Left renal cortex interstitium (tissue), 4 donors: ENCODE results near the gene SLC1A7. TPM values are rescaled to one million over a fixed set of nuclear protein-coding genes. Genes with fewer than 3 reads are reported as not detected.
"Not testable (repeated sequence)": the region's sequence is repeated elsewhere in the genome, so short reads cannot be mapped to it uniquely, and the experiment has no call there.

ENCODE experiments used
- DNase-seq, 4 donors: peaks; one replicate each; pipeline ENCODE4 v3.0.0-alpha.2; 2013; ENCODE audit warnings: low read depth in 4 of 4, low spot score in 2 of 4, missing footprints in 1 of 4
- polyA plus RNA-seq, 4 donors: library from polyadenylated mRNA; unstranded; fragments of 120-200 nt; gene quantifications; one replicate each; pipeline ENCODE4 v1.2.1, GENCODE V29; 2013; ENCODE audit not compliant: insufficient read length in 4 of 4

The SLC1A7 gene
- polyA plus RNA-seq = under 1 TPM; 0.11 to 0.26 (median 0.14) TPM

GRCh38 chr1:53142226-53142853 lies at the start of gene SLC1A7:
Gene SLC1A7, minus strand, starts transcription at chr1:53142638. Its CDS starts 189 bp downstream, at chr1:53142449.
- DNase-seq = no peak

GRCh38 chr1:53190210-53190611 lies 47.8 kb upstream of the SLC1A7 start:
- DNase-seq = no peak

- DNase-seq = no peak
Observed at GRCh38 chr1:53189061-53189460, 46.6 kb upstream of the SLC1A7 start.

GRCh38 chr1:53188099-53188498 lies 45.7 kb upstream of the SLC1A7 start:
- no peak for DNase-seq

GRCh38 chr1:53187401-53187800 lies 45.0 kb upstream of the SLC1A7 start:
- no peak for DNase-seq

GRCh38 chr1:53186533-53186932 lies 44.1 kb upstream of the SLC1A7 start:
- no peak for DNase-seq

- not testable (repeated sequence) for DNase-seq
Observed at GRCh38 chr1:53185955-53186297, 43.5 kb upstream of the SLC1A7 start.

GRCh38 chr1:53183095-53183990 lies 40.9 kb upstream of the SLC1A7 start:
- no peak for DNase-seq

- no peak for DNase-seq
Observed at GRCh38 chr1:53182716-53183094, 40.3 kb upstream of the SLC1A7 start.

- DNase-seq = peak in 3 of 4 donors; percentile 48 to 87 (median 69)
Observed at GRCh38 chr1:53182111-53182593, 39.7 kb upstream of the SLC1A7 start.

GRCh38 chr1:53180951-53181350 lies 38.5 kb upstream of the SLC1A7 start:
- no peak for DNase-seq

GRCh38 chr1:53180226-53180625 lies 37.8 kb upstream of the SLC1A7 start:
- DNase-seq = no peak

GRCh38 chr1:53176452-53177208 lies 34.2 kb upstream of the SLC1A7 start:
- no peak for DNase-seq

- no peak for DNase-seq
Observed at GRCh38 chr1:53174971-53175913, 32.8 kb upstream of the SLC1A7 start.

- DNase-seq = no peak
Observed at GRCh38 chr1:53172426-53173128, 30.1 kb upstream of the SLC1A7 start.

- no peak for DNase-seq
Observed at GRCh38 chr1:53166912-53167311, 24.5 kb upstream of the SLC1A7 start.

- no peak for DNase-seq
Observed at GRCh38 chr1:53166366-53166765, 23.9 kb upstream of the SLC1A7 start.

GRCh38 chr1:53165408-53165961 lies 23.0 kb upstream of the SLC1A7 start:
- DNase-seq = no peak

GRCh38 chr1:53163291-53163768 lies 20.9 kb upstream of the SLC1A7 start:
- DNase-seq = no peak
